SK-N-MC (cell line): ENCODE measurements around the gene CASQ2.

ENCODE experiments used
- EZH2 ChIP-seq: fragments of 200-600 bp; sonication (generic); IDR thresholded peaks from one replicate; pipeline ENCODE4 v1.6.1; 2017; ENCODE audit warnings: antibody characterized with exemption
- POLR2AphosphoS5 ChIP-seq: IDR thresholded peaks from 2 replicates; pipeline ENCODE4 v1.6.1; 2012; ENCODE audit warnings: mild to moderate bottlenecking, low read depth, low read length, borderline replicate concordance

DNA sequence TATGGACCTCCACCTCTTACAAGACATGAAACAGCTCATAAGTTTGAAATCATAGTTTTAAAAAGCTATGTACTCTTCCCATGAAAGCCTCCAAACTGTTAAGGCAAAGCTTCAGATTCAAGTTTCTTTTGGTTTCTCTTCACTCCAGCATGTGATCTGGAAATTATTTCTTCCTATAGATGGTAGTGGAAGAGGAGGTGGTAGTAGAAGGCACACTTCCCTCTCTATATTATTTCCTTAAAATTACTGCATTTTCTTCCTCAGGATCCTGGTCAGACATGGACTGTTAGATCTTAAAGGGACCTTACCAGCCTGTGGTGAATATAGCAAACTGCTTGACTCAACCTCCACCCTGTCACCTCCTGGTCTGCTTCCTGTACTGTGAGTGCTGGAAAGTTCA is 40.6 kb upstream of the CASQ2 start:
- no peak for TF ChIP-seq EZH2
- no peak for TF ChIP-seq POLR2AphosphoS5
